PC-3 (cell line): ENCODE data around the gene HABP4.

Experiments
- EZH2 ChIP-seq: fragments of 300-600 bp; sonication (generic); IDR thresholded peaks from one replicate; pipeline ENCODE4 v1.6.1; 2017; ENCODE audit warnings: antibody characterized with exemption, mild to moderate bottlenecking, low read length; ENCODE audit not compliant: unreplicated experiment
- EZH2phosphoT487 ChIP-seq: fragments of 300-600 bp; sonication (generic); IDR thresholded peaks from 2 replicates; pipeline ENCODE4 v1.6.1; 2018; ENCODE audit warnings: mild to moderate bottlenecking, antibody characterized with exemption, low read length, borderline replicate concordance
- TF ChIP-seq, protein P1 (sequence below): fragments of 300-600 bp; sonication (generic); conservative IDR thresholded peaks from 2 replicates; pipeline ENCODE4 v1.5.1; 2017; ENCODE audit warnings: antibody characterized with exemption, low read depth, mild to moderate bottlenecking, low read length

DNA sequence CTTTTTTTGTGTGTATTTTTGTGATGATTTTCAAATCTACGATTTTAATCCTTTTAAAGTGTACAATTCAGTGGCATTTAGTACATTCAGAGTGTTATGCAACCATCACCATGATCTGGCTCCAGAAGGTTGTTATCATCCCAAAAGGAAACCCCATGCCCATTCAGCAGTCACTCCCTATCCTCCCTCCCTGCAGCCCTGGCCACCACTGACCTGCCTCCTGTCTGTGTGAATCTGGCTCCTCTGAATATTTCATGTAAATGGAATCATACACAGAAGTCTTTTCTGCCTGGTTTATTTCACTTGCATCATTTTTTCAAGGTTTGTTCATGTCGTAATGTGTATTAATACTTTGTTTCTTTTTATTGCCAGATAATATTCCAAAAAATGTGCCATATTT is 32.5 kb downstream of the HABP4 start:
- TF ChIP-seq, protein P1, sequence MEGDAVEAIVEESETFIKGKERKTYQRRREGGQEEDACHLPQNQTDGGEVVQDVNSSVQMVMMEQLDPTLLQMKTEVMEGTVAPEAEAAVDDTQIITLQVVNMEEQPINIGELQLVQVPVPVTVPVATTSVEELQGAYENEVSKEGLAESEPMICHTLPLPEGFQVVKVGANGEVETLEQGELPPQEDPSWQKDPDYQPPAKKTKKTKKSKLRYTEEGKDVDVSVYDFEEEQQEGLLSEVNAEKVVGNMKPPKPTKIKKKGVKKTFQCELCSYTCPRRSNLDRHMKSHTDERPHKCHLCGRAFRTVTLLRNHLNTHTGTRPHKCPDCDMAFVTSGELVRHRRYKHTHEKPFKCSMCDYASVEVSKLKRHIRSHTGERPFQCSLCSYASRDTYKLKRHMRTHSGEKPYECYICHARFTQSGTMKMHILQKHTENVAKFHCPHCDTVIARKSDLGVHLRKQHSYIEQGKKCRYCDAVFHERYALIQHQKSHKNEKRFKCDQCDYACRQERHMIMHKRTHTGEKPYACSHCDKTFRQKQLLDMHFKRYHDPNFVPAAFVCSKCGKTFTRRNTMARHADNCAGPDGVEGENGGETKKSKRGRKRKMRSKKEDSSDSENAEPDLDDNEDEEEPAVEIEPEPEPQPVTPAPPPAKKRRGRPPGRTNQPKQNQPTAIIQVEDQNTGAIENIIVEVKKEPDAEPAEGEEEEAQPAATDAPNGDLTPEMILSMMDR: no peak
- TF ChIP-seq EZH2 (no peak), EZH2phosphoT487 (no peak)
